T-cell (primary cell): ENCODE data around the gene KCNK4. TPM values are rescaled to one million over a fixed set of nuclear protein-coding genes. Genes with fewer than 3 reads are reported as not detected.

Experiments used
- ATAC-seq, 4 experiments: fragments of 200-7000 bp in 3 of 4; fragments of 150-1000 bp in 1 of 4; cut with Tn5 transposase; replicated peaks in 1 of 4; 1 replicate in 3 of 4; 2 replicates in 1 of 4; pipeline ENCODE4 v1.10.0; 2021; ENCODE audit warnings: moderate library complexity in 3 of 4, mild to moderate bottlenecking in 2 of 4, moderate number of reproducible peaks in 1 of 4
- CTCF ChIA-PET, 2 donors: fragments of 300-600 bp; sonication (Branson Sonifier 250); formaldehyde crosslinking; loops; one replicate each; lab custom pipeline; 2022; ENCODE audit warnings: antibody characterized with exemption in 2 of 2; lab: Charles Lee
- POLR2A ChIA-PET, 2 donors: fragments of 300-600 bp; sonication (Branson Sonifier 250); formaldehyde crosslinking; loops; one replicate each; lab custom pipeline; 2022; ENCODE audit warnings: antibody characterized with exemption in 2 of 2; lab: Charles Lee
- DNase-seq, 35 experiments: peaks; one replicate each; pipeline versions ENCODE4 v3.0.0 to v3.0.0-alpha.2; 2013 to 2023
- H3K27ac ChIP-seq: one replicate; pipeline ENCODE4 v1.5.1; 2013; ENCODE audit warnings: low read length
- H3K27me3 ChIP-seq, 2 experiments: replicated peaks in 1 of 2; 1 replicate in 1 of 2; 2 replicates in 1 of 2; pipeline versions ENCODE4 v1.6.1 to v1.7.0; 2013; ENCODE audit warnings: low read length in 1 of 2, mixed read lengths in 1 of 2; ENCODE audit not compliant: control insufficient read depth in 2 of 2, insufficient read depth in 2 of 2; ENCODE audit errors: extremely low read depth in 1 of 2
- H3K36me3 ChIP-seq, 2 donors: 1 replicate in 1 of 2; 2 replicates in 1 of 2; pipeline versions ENCODE4 v1.6.1 to v1.7.0; 2013; ENCODE audit warnings: low read length in 1 of 2; ENCODE audit not compliant: control insufficient read depth in 2 of 2, insufficient read depth in 1 of 2; ENCODE audit errors: extremely low read depth in 1 of 2
- H3K4me1 ChIP-seq, 2 experiments: 1 replicate in 1 of 2; 2 replicates in 1 of 2; pipeline versions ENCODE4 v1.6.1 to v1.7.0; 2013; ENCODE audit warnings: low read length in 2 of 2, mixed read lengths in 1 of 2; ENCODE audit not compliant: insufficient read depth in 2 of 2, control insufficient read depth in 1 of 2; ENCODE audit errors: extremely low read depth in 1 of 2
- H3K4me3 ChIP-seq, 2 donors: 1 replicate in 1 of 2; 2 replicates in 1 of 2; pipeline versions ENCODE4 v1.5.1 to v1.7.0; 2013; ENCODE audit warnings: mild to moderate bottlenecking in 2 of 2, low read length in 1 of 2, moderate library complexity in 1 of 2; ENCODE audit not compliant: control insufficient read depth in 1 of 2; ENCODE audit errors: extremely low read depth in 1 of 2
- H3K9me3 ChIP-seq: 2 replicates; pipeline ENCODE4 v1.7.0; 2013
- H3K27ac Mint-ChIP-seq, 2 donors: one replicate each; pipeline ENCODE4 v1.8.0; 2020 to 2021; ENCODE audit warnings: mild to moderate bottlenecking in 2 of 2, mixed read lengths in 2 of 2
- H3K27me3 Mint-ChIP-seq, 2 donors: one replicate each; pipeline ENCODE4 v1.8.0; 2021 to 2022; ENCODE audit warnings: mixed read lengths in 2 of 2
- H3K36me3 Mint-ChIP-seq: one replicate; pipeline ENCODE4 v1.8.0; 2021; ENCODE audit warnings: mixed read lengths
- H3K4me1 Mint-ChIP-seq, 3 donors: one replicate each; pipeline ENCODE4 v1.8.0; 2020 to 2022; ENCODE audit warnings: mixed read lengths in 3 of 3, mild to moderate bottlenecking in 1 of 3
- H3K4me3 Mint-ChIP-seq, 3 donors: one replicate each; pipeline ENCODE4 v1.8.0; 2020 to 2022; ENCODE audit warnings: mild to moderate bottlenecking in 3 of 3, mixed read lengths in 3 of 3, moderate library complexity in 3 of 3
- H3K9me3 Mint-ChIP-seq, 3 donors: one replicate each; pipeline ENCODE4 v1.8.0; 2020 to 2022; ENCODE audit warnings: mixed read lengths in 3 of 3
- WGBS: methylation state at CpG from one replicate; pipeline ENCODE4 v1.1.5; 2013; ENCODE audit warnings: missing lambda C conversion rate; ENCODE audit not compliant: insufficient coverage; 5-methylcytosine and 5-hydroxymethylcytosine counted together
- total RNA-seq, 35 experiments: library from RNA in 6 of 35; stranded (reverse) in 6 of 35; fragments of 120-200 nt in 1 of 35; gene quantifications; one replicate each; pipeline versions ENCODE4 v1.2.1 to v1.2.4 and lab custom pipeline; 2013 to 2026

KCNK4 gene
- total RNA-seq, 5 donors from 2014 or later (not counting 1 experiment from before 2014, with no cell fraction given) = 0.22 to 0.35 (median 0.33) TPM; not detected in 2

- Mint-ChIP-seq H3K4me1 (peaks cover 29 to 57% (median 43%) of the 10 kb centered on the region in 3 donors), H3K27ac (peak within 1 kb of the TSS; percentile 99 to 100), H3K9me3 (no peaks in the 10 kb centered on the region), H3K27me3 (no peaks in the 10 kb centered on the region), H3K4me3 (peak within 1 kb of the TSS; percentile 91 to 96 (median 93)), H3K36me3 (peaks cover 28% of the 10 kb centered on the region)
- POLR2A ChIA-PET = interaction anchor here (0.6 to 1.5 kb wide), 16 partner anchors 13 to 1653 kb away, joined by 3 to 16 read pairs (median 5); partner anchors contain the start of genes CCDC88B (in 2 of the 2), BAD (in 1 of the 2), C11orf98 (in 1 of the 2) and CSKMT (in 1 of the 2)
- DNase-seq (peak; percentile 82 to 99 (median 97)), ATAC-seq (peak; percentile 82 to 84 (median 83))
- CTCF ChIA-PET = interaction anchor here (0.6 to 2.6 kb wide), 22 partner anchors 12 to 1654 kb away, joined by 3 to 41 read pairs (median 6); partner anchors contain the start of genes CATSPERZ (in 1 of the 2), CCDC88B (in 1 of the 2), ESRRA (in 1 of the 2) and FKBP2 (in 1 of the 2)
- H3K4me3 ChIP-seq = peak within 1 kb of the TSS; percentile 76 to 79
- under 1% methylated on average over 40 of the region's 43 CpGs for WGBS
- no peaks in the 10 kb centered on the region for H3K27me3 ChIP-seq
- peaks cover 2 to 42% of the 10 kb centered on the region in 2 experiments for H3K4me1 ChIP-seq
- H3K36me3 ChIP-seq = peaks cover 0 to 37% of the 10 kb centered on the region in 2 donors
- H3K9me3 ChIP-seq = no peaks in the 10 kb centered on the region
- peak within 1 kb of the TSS; percentile 98 for H3K27ac ChIP-seq
Measured at GRCh38 chr11:64317325-64317960, 26.3 kb downstream of the KCNK4 start, which contains the start of gene TRMT112. Gene TRMT112, minus strand, starts transcription at chr11:64317559. Its CDS starts 33 bp downstream, at chr11:64317526.

GRCh38 chr11:64317961-64318765 is 27.1 kb downstream of the KCNK4 start, which contains the start of gene PRDX5:
Gene PRDX5, plus strand, starts transcription at chr11:64318121. Its CDS starts 95 bp downstream, at chr11:64318216.
- Histone ChIP-seq H3K9me3 (no peaks in the 10 kb centered on the region), H3K27me3 (no peaks in the 10 kb centered on the region), H3K27ac (peak within 1 kb of the TSS; percentile 98), H3K4me1 (peaks cover 2 to 35% of the 10 kb centered on the region in 2 experiments), H3K4me3 (peak within 1 kb of the TSS; percentile 76 to 79), H3K36me3 (peaks cover 0 to 43% of the 10 kb centered on the region in 2 donors)
- Mint-ChIP-seq H3K27me3 (no peaks in the 10 kb centered on the region), H3K27ac (peak within 1 kb of the TSS; percentile 99 to 100), H3K4me3 (peak within 1 kb of the TSS; percentile 91 to 96 (median 93)), H3K4me1 (peaks cover 22 to 49% (median 36%) of the 10 kb centered on the region in 3 donors), H3K9me3 (no peaks in the 10 kb centered on the region), H3K36me3 (peaks cover 22% of the 10 kb centered on the region)
- DNase-seq = peak; percentile 84 to 98 (median 94)
- ATAC-seq = peak; percentile 77 to 85 (median 82)
- POLR2A ChIA-PET = interaction anchor here (0.6 to 1.5 kb wide), 19 partner anchors 13 to 1653 kb away, joined by 3 to 16 read pairs (median 5); partner anchors contain the start of genes CCDC88B (in 2 of the 2), BAD (in 1 of the 2), C11orf98 (in 1 of the 2) and CSKMT (in 1 of the 2)
- CTCF ChIA-PET = interaction anchor here (0.6 to 2.6 kb wide), 22 partner anchors 13 to 1751 kb away, joined by 3 to 41 read pairs (median 5); partner anchors contain the start of genes CATSPERZ (in 1 of the 2), CCDC88B (in 1 of the 2), ESRRA (in 1 of the 2) and FKBP2 (in 1 of the 2)
- 0% methylated on average over 33 of the region's 61 CpGs for WGBS

GRCh38 chr11:64318766-64319761 is 28.0 kb downstream of the KCNK4 start:
- ATAC-seq (no peak), DNase-seq (peak in 1 of 35 experiments; percentile 49)
- Mint-ChIP-seq H3K4me3 (peak overlapping the region; percentile 91 to 96 (median 93)), H3K27ac (peak overlapping the region; percentile 99 to 100), H3K9me3 (no peaks in the 10 kb centered on the region), H3K36me3 (peaks cover 18% of the 10 kb centered on the region), H3K27me3 (no peaks in the 10 kb centered on the region), H3K4me1 (peaks cover 22 to 49% (median 33%) of the 10 kb centered on the region in 3 donors)
- peak overlapping the region; percentile 98 for H3K27ac ChIP-seq
- ChIA-PET CTCF (interaction anchor here (0.7 to 2.6 kb wide), 8 partner anchors 13 to 1750 kb away, joined by 3 to 41 read pairs (median 16); partner anchors contain the start of genes CATSPERZ (in 1 of the 2), CCDC88B (in 1 of the 2), ESRRA (in 1 of the 2) and NUDT22 (in 1 of the 2)), POLR2A (interaction anchor here (0.6 to 1.3 kb wide), 4 partner anchors 19 to 1447 kb away, joined by 3 to 6 read pairs (median 4); partner anchors contain the start of gene CCDC88B (in 1 of the 2))
- H3K4me1 ChIP-seq = peaks cover 2 to 34% of the 10 kb centered on the region in 2 experiments
- H3K9me3 ChIP-seq = no peaks in the 10 kb centered on the region
- H3K4me3 ChIP-seq = peak overlapping the region; percentile 76 to 79
- peaks cover 6 to 41% of the 10 kb centered on the region in 2 donors for H3K36me3 ChIP-seq
- WGBS = 33% methylated on average over 9 of the region's 19 CpGs
- H3K27me3 ChIP-seq = no peaks in the 10 kb centered on the region

GRCh38 chr11:64320556-64320955 is 29.5 kb downstream of the KCNK4 start:
- no peaks in the 10 kb centered on the region for H3K27me3 Mint-ChIP-seq
- ChIA-PET CTCF (interaction anchor here in 1 of 2 donors (0.6 kb wide), 1 partner anchor 10 kb away, joined by 3 read pairs; no protein-coding TSS in a partner anchor), POLR2A (no interaction called here)
- no peaks in the 10 kb centered on the region for H3K9me3 Mint-ChIP-seq
- peak overlapping the region in 1 of 3 donors; percentile 28 for H3K4me3 Mint-ChIP-seq
- ATAC-seq (no peak), DNase-seq (no peak)
- H3K36me3 Mint-ChIP-seq = peaks cover 15% of the 10 kb centered on the region
- H3K9me3 ChIP-seq = no peaks in the 10 kb centered on the region
- 86% methylated on average over 5 of the region's 7 CpGs for WGBS
- H3K27me3 ChIP-seq = no peaks in the 10 kb centered on the region
- peaks cover 6 to 26% of the 10 kb centered on the region in 2 donors for H3K36me3 ChIP-seq
- H3K27ac Mint-ChIP-seq = no peak overlapping the region
- no peak overlapping the region for H3K4me3 ChIP-seq
- peaks cover 2 to 34% of the 10 kb centered on the region in 2 experiments for H3K4me1 ChIP-seq
- H3K4me1 Mint-ChIP-seq = peaks cover 22 to 49% (median 33%) of the 10 kb centered on the region in 3 donors
- no peak overlapping the region for H3K27ac ChIP-seq

GRCh38 chr11:64321026-64321425 is 29.9 kb downstream of the KCNK4 start:
- no peaks in the 10 kb centered on the region for H3K9me3 ChIP-seq
- H3K27me3 Mint-ChIP-seq = no peaks in the 10 kb centered on the region
- no peaks in the 10 kb centered on the region for H3K9me3 Mint-ChIP-seq
- peaks cover 22 to 49% (median 33%) of the 10 kb centered on the region in 3 donors for H3K4me1 Mint-ChIP-seq
- H3K4me3 Mint-ChIP-seq = peak overlapping the region in 2 of 3 donors; percentile 13 to 28
- H3K36me3 ChIP-seq = peaks cover 6 to 25% of the 10 kb centered on the region in 2 donors
- H3K27ac ChIP-seq = no peak overlapping the region
- no peaks in the 10 kb centered on the region for H3K27me3 ChIP-seq
- H3K4me3 ChIP-seq = no peak overlapping the region
- ChIA-PET POLR2A (no interaction called here), CTCF (no interaction called here)
- H3K36me3 Mint-ChIP-seq = peaks cover 15% of the 10 kb centered on the region
- WGBS = 71% methylated on average over 4 of the region's 5 CpGs
- no peak for DNase-seq
- ATAC-seq = no peak
- H3K27ac Mint-ChIP-seq = no peak overlapping the region
- H3K4me1 ChIP-seq = peaks cover 2 to 34% of the 10 kb centered on the region in 2 experiments
